Hepatocyte (in vitro differentiated cells): ENCODE measurements around the gene ALCAM. TPM values are rescaled to one million over a fixed set of nuclear protein-coding genes. Genes with fewer than 3 reads are reported as not detected.

Source experiments
- DNase-seq: peaks from one replicate; pipeline ENCODE4 v3.0.0-alpha.2; 2016; ENCODE audit warnings: low spot score
- H2AFZ ChIP-seq: fragments of 200-600 bp; sonication (generic); 2 replicates; pipeline ENCODE4 v1.6.0; 2016; ENCODE audit warnings: antibody characterized with exemption, mild to moderate bottlenecking
- H3K27ac ChIP-seq: fragments of 200-600 bp; sonication (generic); 2 replicates; pipeline ENCODE4 v1.5.1; 2016; ENCODE audit warnings: mild to moderate bottlenecking
- H3K27me3 ChIP-seq: fragments of 200-600 bp; sonication (generic); 2 replicates; pipeline ENCODE4 v1.6.1; 2016
- H3K36me3 ChIP-seq: fragments of 200-600 bp; sonication (generic); replicated peaks from 2 replicates; pipeline ENCODE4 v1.5.1; 2016; ENCODE audit warnings: low read depth; ENCODE audit not compliant: insufficient read depth
- H3K4me1 ChIP-seq: fragments of 200-600 bp; sonication (generic); 2 replicates; pipeline ENCODE4 v1.5.1; 2016; ENCODE audit warnings: mild to moderate bottlenecking, moderate library complexity; ENCODE audit not compliant: insufficient read depth
- H3K4me2 ChIP-seq: fragments of 200-600 bp; sonication (generic); 2 replicates; pipeline ENCODE4 v1.6.0; 2016
- H3K4me3 ChIP-seq: fragments of 200-600 bp; sonication (generic); 2 replicates; pipeline ENCODE4 v1.5.1; 2016; ENCODE audit warnings: mild to moderate bottlenecking
- H3K79me2 ChIP-seq: fragments of 200-600 bp; sonication (generic); 2 replicates; pipeline ENCODE4 v1.6.0; 2017; ENCODE audit warnings: mild to moderate bottlenecking
- H3K9me2 ChIP-seq: fragments of 200-600 bp; sonication (generic); replicated peaks from 2 replicates; pipeline ENCODE4 v1.6.0; 2017; ENCODE audit warnings: mild to moderate bottlenecking; ENCODE audit not compliant: insufficient read depth
- H3K9me3 ChIP-seq: fragments of 200-600 bp; sonication (generic); 2 replicates; pipeline ENCODE4 v1.5.1; 2016; ENCODE audit warnings: low read depth, mild to moderate bottlenecking
- H4K20me1 ChIP-seq: fragments of 200-600 bp; sonication (generic); 2 replicates; pipeline ENCODE4 v1.6.0; 2016; ENCODE audit warnings: mild to moderate bottlenecking; ENCODE audit not compliant: insufficient read depth, poor library complexity, severe bottlenecking
- CTCF ChIP-seq: fragments of 200-600 bp; sonication (generic); IDR thresholded peaks from 2 replicates; pipeline ENCODE4 v1.5.1; 2016; ENCODE audit warnings: antibody characterized with exemption, mild to moderate bottlenecking; ENCODE audit not compliant: poor library complexity
- EZH2 ChIP-seq: fragments of 200-600 bp; sonication (generic); IDR thresholded peaks from 2 replicates; pipeline ENCODE4 v1.6.1; 2016; ENCODE audit warnings: antibody characterized with exemption, mild to moderate bottlenecking, borderline replicate concordance
- EZH2phosphoT487 ChIP-seq: fragments of 200-600 bp; sonication (generic); IDR thresholded peaks from one replicate; pipeline ENCODE4 v1.6.1; 2018; ENCODE audit warnings: antibody characterized with exemption, mild to moderate bottlenecking, low read depth, moderate library complexity; ENCODE audit not compliant: unreplicated experiment, severe bottlenecking
- WGBS: methylation state at CpG from one replicate; pipeline ENCODE4 v1.1.6; 2016; ENCODE audit warnings: low lambda C conversion rate; ENCODE audit errors: missing lambda C conversion rate; 5-methylcytosine and 5-hydroxymethylcytosine counted together
- polyA plus RNA-seq: library from polyadenylated mRNA; unstranded; fragments of >200 nt; fragmentation: Nextera tagmentation; extraction: Ambion mirVana; gene quantifications from 2 replicates; pipeline ENCODE4 v1.2.1, GENCODE V29; 2016
- total RNA-seq: library from RNA; depleted of rRNA; stranded (reverse); fragments of >200 nt; gene quantifications from 2 replicates; pipeline ENCODE4 v1.2.3, GENCODE V29; 2014

Gene ALCAM
- total RNA-seq = 132 and 134 TPM in 2 replicates
- 55.9 and 58.0 TPM in 2 replicates for polyA plus RNA-seq

GRCh38 chr3:105366326-105367062 is at the start of gene ALCAM:
Gene ALCAM (plus strand): TSS chr3:105366909.
- Histone ChIP-seq H2AFZ (peak within 1 kb of the TSS; percentile 73), H3K4me2 (peak within 1 kb of the TSS; percentile 84), H4K20me1 (no peaks in the 10 kb centered on the region), H3K27me3 (no peaks in the 10 kb centered on the region), H3K4me1 (no peaks in the 10 kb centered on the region), H3K27ac (peak within 1 kb of the TSS; percentile 96), H3K4me3 (peak within 1 kb of the TSS; percentile 77), H3K9me3 (no peaks in the 10 kb centered on the region), H3K79me2 (peaks cover 26% of the 10 kb centered on the region), H3K36me3 (no peaks in the 10 kb centered on the region), H3K9me2 (no peaks in the 10 kb centered on the region)
- TF ChIP-seq EZH2phosphoT487 (no peak), EZH2 (no peak), CTCF (peak; percentile 87)
- under 1% methylated on average over 28 of the region's 48 CpGs for WGBS
- peak; percentile 98 for DNase-seq

GRCh38 chr3:105317841-105318240 is 48.9 kb upstream of the ALCAM start:
- H3K4me1 ChIP-seq = no peaks in the 10 kb centered on the region
- 71% methylated on average over 1 of the region's 1 CpG for WGBS
- TF ChIP-seq EZH2phosphoT487 (no peak), EZH2 (no peak), CTCF (no peak)
- H3K9me3 ChIP-seq = no peaks in the 10 kb centered on the region
- H2AFZ ChIP-seq = no peak overlapping the region
- no peaks in the 10 kb centered on the region for H3K9me2 ChIP-seq
- H3K4me2 ChIP-seq = no peak overlapping the region
- no peaks in the 10 kb centered on the region for H3K36me3 ChIP-seq
- no peak for DNase-seq
- no peak overlapping the region for H3K27ac ChIP-seq
- H4K20me1 ChIP-seq = no peaks in the 10 kb centered on the region
- no peaks in the 10 kb centered on the region for H3K27me3 ChIP-seq
- no peaks in the 10 kb centered on the region for H3K79me2 ChIP-seq
- no peak overlapping the region for H3K4me3 ChIP-seq

DNA sequence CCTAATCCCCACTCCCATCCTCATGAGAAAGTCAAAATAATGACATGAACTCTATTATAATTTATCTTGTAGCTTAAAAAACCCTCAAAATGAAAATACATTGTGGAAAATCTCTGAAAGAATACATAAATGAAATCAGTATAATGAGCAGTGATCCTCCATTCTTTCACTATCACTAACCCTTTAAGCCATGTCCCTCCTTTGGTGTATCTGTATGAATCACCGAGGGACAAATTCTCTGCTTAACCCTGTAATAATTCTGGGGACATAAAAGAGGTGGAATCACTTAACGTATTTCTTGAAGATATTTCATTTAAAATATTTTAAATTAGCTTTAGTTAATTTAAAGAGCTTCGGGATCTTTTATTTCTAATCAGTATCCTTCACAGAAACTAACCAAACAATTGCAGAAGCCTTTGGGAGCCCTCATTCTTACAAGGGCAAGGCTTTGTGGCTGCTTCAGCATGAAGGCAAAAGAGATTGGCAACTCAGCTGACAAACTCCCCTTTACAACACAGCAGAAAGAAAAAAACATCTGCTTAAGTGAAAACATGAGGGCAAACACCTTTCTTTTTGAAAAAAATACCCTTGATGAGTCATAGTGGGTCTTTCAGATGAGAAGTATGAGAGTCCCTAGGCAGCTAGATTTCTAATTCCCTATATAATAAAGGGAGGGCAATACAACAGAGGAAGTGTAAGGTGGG is 44.0 kb upstream of the ALCAM start:
- H3K9me2 ChIP-seq = no peaks in the 10 kb centered on the region

More for the DNA sequence above, 44.0 kb upstream of the ALCAM start:
- DNase-seq = no peak
- Histone ChIP-seq H3K4me2 (no peak overlapping the region), H3K4me3 (no peak overlapping the region), H2AFZ (no peak overlapping the region), H3K4me1 (no peaks in the 10 kb centered on the region), H3K36me3 (no peaks in the 10 kb centered on the region), H3K27ac (no peak overlapping the region), H3K27me3 (no peaks in the 10 kb centered on the region), H3K9me3 (no peaks in the 10 kb centered on the region), H4K20me1 (no peaks in the 10 kb centered on the region), H3K79me2 (no peaks in the 10 kb centered on the region)
- TF ChIP-seq EZH2phosphoT487 (no peak), CTCF (no peak), EZH2 (no peak)
- 86% methylated on average over 3 of the region's 3 CpGs for WGBS
